ENCODE measurements around the gene GNAT2.

DNA sequence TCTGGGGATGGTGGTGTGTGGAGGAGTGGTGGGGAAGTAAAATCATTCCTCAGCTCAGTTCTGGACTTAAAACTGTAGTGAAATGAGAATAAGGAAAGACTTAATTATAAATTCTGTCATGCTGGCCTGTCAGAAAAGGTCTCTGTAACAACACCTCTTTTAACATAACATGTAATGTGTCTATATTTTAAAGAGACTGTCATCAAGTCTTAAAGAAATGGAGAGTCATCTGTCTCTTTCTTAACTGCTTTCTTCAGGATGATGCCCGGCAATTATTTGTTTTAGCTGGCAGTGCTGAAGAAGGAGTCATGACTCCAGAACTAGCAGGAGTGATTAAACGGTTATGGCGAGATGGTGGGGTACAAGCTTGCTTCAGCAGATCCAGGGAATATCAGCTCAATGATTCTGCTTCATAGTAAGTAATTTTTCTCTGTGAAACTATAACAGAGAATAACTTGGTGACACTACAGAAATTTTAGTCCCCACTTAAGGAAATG lies 40.4 kb downstream of the GNAT2 start:
- no peak for TF ChIP-seq CTCF (conservative IDR thresholded peaks at IDR 0.05 in 1 of 2, IDR thresholded peaks at IDR 0.05 in 1 of 2; ENCODE audit: low read depth in 1 of 2, low read length in 2 of 2)
- TF ChIP-seq EZH2 (IDR thresholded peaks at IDR 0.05; ENCODE audit: low read length, missing control alignments): no peak
